Kidney (tissue), 14 donors: ENCODE measurements around the gene TXLNA. TPM values are rescaled to one million over a fixed set of nuclear protein-coding genes. Genes with fewer than 3 reads are reported as not detected.

Experiments
- DNase-seq, 5 donors: peaks; one replicate each; pipeline ENCODE4 v3.0.0-alpha.2; 2013 to 2020
- FAIRE-seq: peaks from 2 replicates; lab custom pipeline; 2012; peaks lifted over from hg19 to GRCh38; lab: Jason Lieb, UNC
- H3K27ac ChIP-seq, 2 donors: one replicate each; pipeline ENCODE4 v1.7.0; 2013; ENCODE audit warnings: low read depth in 2 of 2, low read length in 2 of 2, inconsistent platforms in 1 of 2
- H3K27me3 ChIP-seq: one replicate; pipeline ENCODE4 v1.7.1; 2013; ENCODE audit warnings: low read length, inconsistent platforms; ENCODE audit not compliant: control insufficient read depth, insufficient read depth
- H3K36me3 ChIP-seq, 3 donors: one replicate each; pipeline versions ENCODE4 v1.7.0 to v1.7.1; 2013; ENCODE audit warnings: low read length in 3 of 3, control low read depth in 1 of 3, inconsistent platforms in 1 of 3; ENCODE audit not compliant: insufficient read depth in 3 of 3, control insufficient read depth in 2 of 3
- H3K4me1 ChIP-seq, 3 donors: one replicate each; pipeline versions ENCODE4 v1.7.0 to v1.7.1; 2013; ENCODE audit warnings: low read length in 3 of 3, inconsistent platforms in 1 of 3, low read depth in 1 of 3; ENCODE audit not compliant: control insufficient read depth in 2 of 3, insufficient read depth in 2 of 3
- H3K4me3 ChIP-seq, 3 donors: one replicate each; pipeline versions ENCODE4 v1.7.0 to v1.8.1; 2013; ENCODE audit warnings: low read length in 3 of 3, control low read depth in 1 of 3, inconsistent platforms in 1 of 3
- H3K9ac ChIP-seq, 3 donors: one replicate each; pipeline versions ENCODE4 v1.7.0 to v1.7.1; 2013; ENCODE audit warnings: low read length in 3 of 3, control low read depth in 1 of 3, inconsistent platforms in 1 of 3
- H3K9me3 ChIP-seq, 3 donors: one replicate each; pipeline versions ENCODE4 v1.7.0 to v1.7.1; 2013; ENCODE audit warnings: low read length in 3 of 3, control low read depth in 1 of 3, inconsistent platforms in 1 of 3; ENCODE audit not compliant: control insufficient read depth in 2 of 3, insufficient read depth in 1 of 3
- CTCF ChIP-seq: IDR thresholded peaks from 3 replicates; pipeline ENCODE4 v1.5.1; 2012; ENCODE audit warnings: mild to moderate bottlenecking, moderate library complexity, borderline replicate concordance; ENCODE audit not compliant: insufficient read depth; ENCODE audit errors: extremely low read depth
- intact Hi-C: fragments of 100-400 bp; cut with DNase I; formaldehyde crosslinking; loops from one replicate; pipeline ENCODE4 v1.11.1; 2022
- polyA plus RNA-seq: library from polyadenylated mRNA; stranded (reverse); fragments of 350-450 nt; fragmentation: Illumina TruSeq; extraction: RNeasy Lipid Tissue Mini Kit (QIAGEN cat#74804); gene quantifications from one replicate; pipeline ENCODE4 v1.2.3, GENCODE V29; 2014; ENCODE audit warnings: low read depth, low replicate concordance; ENCODE audit not compliant: insufficient read depth
- total RNA-seq: library from RNA; stranded (reverse); fragmentation: NEBNext Ultra II Directional; extraction: Animal tissue kit (Norgen Biotek cat#: 25700); gene quantifications from one replicate; pipeline ENCODE4 v1.2.1, GENCODE V29; 2021
- donor health status: control.
- donor health status: control.
- donor health status: control.
- donor health status: control.
- donor health status: control.
- donor health status: DM: yes; HTN: yes; CAD: no.
- donor health status: Normal renal cell carcinoma (clear cell type).

The TXLNA gene
- total and polyA plus RNA-seq, 2 donors from 2014 or later: 19.9 to 58.6 TPM

- Histone ChIP-seq H3K9me3 (no peaks in the 10 kb centered on the region), H3K4me3 (no peak overlapping the region), H3K27ac (peak overlapping the region in 1 of 2 donors; percentile 11), H3K9ac (no peak overlapping the region), H3K4me1 (peaks cover 4 to 11% (median 10%) of the 10 kb centered on the region in 3 donors), H3K36me3 (peaks cover under 1 to 26% (median 14%) of the 10 kb centered on the region in 3 donors), H3K27me3 (no peaks in the 10 kb centered on the region)
- no peak for FAIRE-seq
- DNase-seq: peak in 1 of 5 donors; percentile 38
- no peak for TF ChIP-seq CTCF
- intact Hi-C loops: no loop called here
Measured at GRCh38 chr1:32199043-32199716, 19.7 kb downstream of the TXLNA start.

GRCh38 chr1:32199717-32200072, 20.2 kb downstream of the TXLNA start:
- H3K9ac ChIP-seq: peak overlapping the region in 2 of 3 donors; percentile 74

GRCh38 chr1:32200226-32201010, 20.9 kb downstream of the TXLNA start, which contains the start of gene CCDC28B:
Gene CCDC28B, plus strand, starts transcription at chr1:32200595. Its CDS starts 1,341 bp downstream, at chr1:32201936.
- Histone ChIP-seq H3K9ac (peak within 1 kb of the TSS; percentile 15 to 77 (median 74)), H3K27me3 (no peaks in the 10 kb centered on the region), H3K36me3 (peaks cover 0 to 14% (median 8%) of the 10 kb centered on the region in 3 donors), H3K27ac (peak within 1 kb of the TSS; percentile 82 to 84), H3K9me3 (no peaks in the 10 kb centered on the region), H3K4me3 (peak within 1 kb of the TSS; percentile 66 to 86 (median 79)), H3K4me1 (peaks cover 4 to 15% (median 15%) of the 10 kb centered on the region in 3 donors)
- intact Hi-C loops: no loop called here
- no peak for TF ChIP-seq CTCF
- DNase-seq (peak; percentile 77 to 91 (median 88)), FAIRE-seq (no peak)

More at GRCh38 chr1:32199717-32200072, 20.2 kb downstream of the TXLNA start:
- DNase-seq (peak in 1 of 5 donors; percentile 69), FAIRE-seq (no peak)
- peak overlapping the region; percentile 66 to 86 (median 79) for H3K4me3 ChIP-seq
- intact Hi-C loops: no loop called here
- H3K27me3 ChIP-seq: no peaks in the 10 kb centered on the region
- H3K27ac ChIP-seq: peak overlapping the region in 1 of 2 donors; percentile 84
- peaks cover 4 to 13% (median 10%) of the 10 kb centered on the region in 3 donors for H3K4me1 ChIP-seq
- H3K9me3 ChIP-seq: no peaks in the 10 kb centered on the region
- TF ChIP-seq CTCF: no peak
- H3K36me3 ChIP-seq: peaks cover 0 to 21% (median 10%) of the 10 kb centered on the region in 3 donors
